ENCODE measurements around the gene GNB5.

GNB5 gene

DNA sequence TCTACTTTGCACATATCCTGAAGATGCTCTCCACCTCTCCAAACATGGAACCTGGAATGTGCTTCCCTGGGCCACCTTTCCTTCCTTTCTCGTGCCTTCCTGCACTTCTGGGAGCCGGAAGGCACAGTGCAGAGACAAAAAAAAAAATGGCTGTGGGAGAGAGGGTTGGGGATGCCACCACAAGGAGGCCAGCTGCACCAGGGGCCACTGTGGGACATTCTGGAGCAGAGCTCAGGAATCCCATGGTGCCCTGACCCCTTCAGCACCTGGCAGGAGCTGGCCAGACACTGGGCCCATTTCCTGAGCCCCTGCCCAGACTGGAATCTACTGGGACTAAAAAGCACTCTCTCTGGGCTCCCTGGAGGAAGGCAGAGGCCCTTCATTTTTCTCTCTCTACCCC, 70.7 kb downstream of the GNB5 start:
- Histone ChIP-seq H3K36me3 (ENCODE audit: control insufficient read depth in 1 of 2, insufficient read depth in 2 of 2, low read length in 2 of 2) (peaks cover 0 to 1% of the 10 kb centered on the region in 2 donors), H3K4me1 (ENCODE audit: control insufficient read depth in 1 of 2, insufficient read depth in 2 of 2, low read length in 2 of 2) (no peaks in the 10 kb centered on the region), H3K9me3 (ENCODE audit: control insufficient read depth in 1 of 2, low read length in 2 of 2) (no peaks in the 10 kb centered on the region), H3K4me3 (ENCODE audit: low read depth in 1 of 2, low read length in 2 of 2) (no peak overlapping the region), H3K27me3 (ENCODE audit: low read depth, low read length) (no peaks in the 10 kb centered on the region), H3K27ac (ENCODE audit: low read length) (no peak overlapping the region)

GRCh38 chr15:52118969-52119749, 72.0 kb downstream of the GNB5 start:
- H3K36me3 ChIP-seq (ENCODE audit: control insufficient read depth in 1 of 2, insufficient read depth in 2 of 2, low read length in 2 of 2), result no peaks in the 10 kb centered on the region
- no peak overlapping the region for H3K27ac ChIP-seq (ENCODE audit: low read length)
- no peaks in the 10 kb centered on the region for H3K27me3 ChIP-seq (ENCODE audit: low read depth, low read length)
- H3K4me3 ChIP-seq (ENCODE audit: low read depth in 1 of 2, low read length in 2 of 2), result no peak overlapping the region
- H3K4me1 ChIP-seq (ENCODE audit: control insufficient read depth in 1 of 2, insufficient read depth in 2 of 2, low read length in 2 of 2), result no peaks in the 10 kb centered on the region
- no peaks in the 10 kb centered on the region for H3K9me3 ChIP-seq (ENCODE audit: control insufficient read depth in 1 of 2, low read length in 2 of 2)

DNA sequence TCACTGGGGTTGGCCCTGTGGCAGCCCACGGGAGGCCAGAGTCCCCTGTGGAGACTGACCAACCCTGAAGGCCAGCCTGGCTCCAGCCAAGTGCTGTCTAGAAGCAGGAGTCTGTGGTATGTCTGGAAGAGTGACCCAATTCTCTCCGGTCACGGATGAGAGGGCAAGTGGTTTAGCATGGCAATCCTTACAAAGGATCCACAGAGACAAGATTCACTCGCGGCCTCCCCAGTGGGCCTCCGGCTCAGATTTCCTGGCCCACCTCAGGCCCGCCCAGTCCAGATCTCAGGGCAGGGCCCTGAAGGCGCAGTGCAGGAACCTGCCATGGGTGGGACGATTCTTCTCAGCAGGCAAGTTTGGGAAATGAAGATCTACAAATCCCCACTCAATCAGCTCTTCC, 73.6 kb downstream of the GNB5 start:
- H3K27ac ChIP-seq (ENCODE audit: low read length), result no peak overlapping the region
- H3K4me1 ChIP-seq (ENCODE audit: control insufficient read depth in 1 of 2, insufficient read depth in 2 of 2, low read length in 2 of 2), result peaks cover 0 to under 1% of the 10 kb centered on the region in 2 donors
- H3K4me3 ChIP-seq (ENCODE audit: low read depth in 1 of 2, low read length in 2 of 2), result no peak overlapping the region
- H3K27me3 ChIP-seq (ENCODE audit: low read depth, low read length), result no peaks in the 10 kb centered on the region
- H3K9me3 ChIP-seq (ENCODE audit: control insufficient read depth in 1 of 2, low read length in 2 of 2), result no peaks in the 10 kb centered on the region
- no peaks in the 10 kb centered on the region for H3K36me3 ChIP-seq (ENCODE audit: control insufficient read depth in 1 of 2, insufficient read depth in 2 of 2, low read length in 2 of 2)

DNA sequence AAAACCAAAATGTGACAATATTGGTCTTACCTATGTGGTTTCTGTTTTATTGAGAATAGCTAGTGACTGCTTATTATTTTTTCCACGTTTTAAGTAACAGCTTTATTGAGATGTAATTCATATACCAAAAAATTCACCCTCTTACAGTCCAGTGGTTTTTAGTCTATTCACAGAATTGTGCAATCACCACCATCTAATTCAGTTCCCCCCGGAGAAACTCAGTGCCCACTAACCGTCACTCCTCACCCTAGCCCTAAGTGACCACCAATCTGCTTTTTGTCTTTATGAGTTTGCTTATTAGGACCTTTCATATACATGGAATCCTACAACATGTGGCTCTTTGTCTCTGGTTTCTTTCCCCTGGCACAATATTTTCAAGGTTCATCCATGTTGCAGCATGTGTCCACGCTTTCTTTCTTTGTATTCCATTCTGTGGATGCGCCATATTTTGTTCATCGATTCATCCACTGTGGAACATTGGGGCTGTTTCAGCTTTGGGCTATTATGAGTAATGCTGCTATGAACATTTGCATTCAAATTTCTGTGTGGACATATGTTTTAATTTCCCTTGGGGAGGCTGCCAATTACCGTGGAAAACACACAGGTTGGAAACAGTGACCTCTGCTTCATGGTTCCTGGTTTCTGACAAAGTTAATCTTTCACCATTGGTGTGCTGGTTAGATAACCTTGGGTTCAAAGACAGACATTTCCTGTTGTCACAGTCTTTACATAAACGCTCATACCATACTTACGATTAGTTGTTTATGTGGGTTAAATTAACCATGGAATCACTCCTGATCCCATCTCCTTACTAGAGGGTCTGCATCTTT, 75.4 kb downstream of the GNB5 start:
- Histone ChIP-seq H3K4me3 (ENCODE audit: low read depth in 1 of 2, low read length in 2 of 2) (no peak overlapping the region), H3K27me3 (ENCODE audit: low read depth, low read length) (peaks cover 8% of the 10 kb centered on the region), H3K9me3 (ENCODE audit: control insufficient read depth in 1 of 2, low read length in 2 of 2) (no peaks in the 10 kb centered on the region), H3K36me3 (ENCODE audit: control insufficient read depth in 1 of 2, insufficient read depth in 2 of 2, low read length in 2 of 2) (no peaks in the 10 kb centered on the region), H3K4me1 (ENCODE audit: control insufficient read depth in 1 of 2, insufficient read depth in 2 of 2, low read length in 2 of 2) (peaks cover 0 to 10% of the 10 kb centered on the region in 2 donors), H3K27ac (ENCODE audit: low read length) (peak overlapping the region; percentile 23)

DNA sequence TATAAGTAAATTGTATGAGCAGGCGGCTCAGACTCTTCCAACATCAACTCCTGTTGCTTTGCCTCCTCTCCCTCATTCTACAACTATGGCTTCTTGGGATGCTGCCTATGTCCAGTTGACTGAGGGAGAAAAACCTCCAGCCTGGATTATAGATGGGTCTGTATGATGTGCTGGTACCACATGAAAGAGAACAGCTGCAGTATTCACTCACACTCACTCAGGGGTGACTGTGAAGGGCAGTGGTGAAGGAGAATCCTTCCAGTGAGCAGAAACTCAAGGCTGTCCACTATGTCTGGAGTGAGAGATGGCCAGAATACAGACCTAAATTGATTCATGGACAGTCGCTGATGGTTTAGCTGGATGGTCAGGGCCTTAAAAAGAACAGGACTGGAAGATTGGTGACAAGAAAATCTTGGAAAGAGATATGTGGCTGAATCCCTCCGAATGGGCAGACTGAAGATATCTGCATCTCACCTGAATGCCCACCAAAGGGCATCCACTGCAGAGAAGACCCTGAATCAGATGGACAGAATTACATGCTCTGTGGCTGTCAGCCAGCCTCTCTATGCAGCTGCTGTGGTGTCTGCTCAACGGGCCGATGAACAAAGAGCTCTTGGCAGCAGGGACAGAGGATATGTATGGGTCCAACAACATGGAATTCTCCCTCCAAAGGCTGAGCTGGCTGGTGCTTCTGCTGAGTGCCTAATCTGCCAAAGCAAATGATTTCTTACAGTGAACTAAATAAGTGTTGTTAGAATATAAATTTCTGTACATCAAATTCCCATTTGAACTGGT, 76.7 kb downstream of the GNB5 start:
- Histone ChIP-seq H3K27ac (ENCODE audit: low read length) (no peak overlapping the region), H3K9me3 (ENCODE audit: control insufficient read depth in 1 of 2, low read length in 2 of 2) (no peaks in the 10 kb centered on the region), H3K36me3 (ENCODE audit: control insufficient read depth in 1 of 2, insufficient read depth in 2 of 2, low read length in 2 of 2) (no peaks in the 10 kb centered on the region), H3K27me3 (ENCODE audit: low read depth, low read length) (peaks cover 8% of the 10 kb centered on the region), H3K4me1 (ENCODE audit: control insufficient read depth in 1 of 2, insufficient read depth in 2 of 2, low read length in 2 of 2) (peaks cover 0 to 10% of the 10 kb centered on the region in 2 donors), H3K4me3 (ENCODE audit: low read depth in 1 of 2, low read length in 2 of 2) (no peak overlapping the region)

GRCh38 chr15:52113708-52114107, 77.5 kb downstream of the GNB5 start:
- H3K36me3 ChIP-seq (ENCODE audit: control insufficient read depth in 1 of 2, insufficient read depth in 2 of 2, low read length in 2 of 2), result no peaks in the 10 kb centered on the region
- H3K4me1 ChIP-seq (ENCODE audit: control insufficient read depth in 1 of 2, insufficient read depth in 2 of 2, low read length in 2 of 2), result peaks cover 0 to 10% of the 10 kb centered on the region in 2 donors
- H3K27ac ChIP-seq (ENCODE audit: low read length), result no peak overlapping the region
- H3K4me3 ChIP-seq (ENCODE audit: low read depth in 1 of 2, low read length in 2 of 2), result no peak overlapping the region
- peaks cover 8% of the 10 kb centered on the region for H3K27me3 ChIP-seq (ENCODE audit: low read depth, low read length)
- no peaks in the 10 kb centered on the region for H3K9me3 ChIP-seq (ENCODE audit: control insufficient read depth in 1 of 2, low read length in 2 of 2)

DNA sequence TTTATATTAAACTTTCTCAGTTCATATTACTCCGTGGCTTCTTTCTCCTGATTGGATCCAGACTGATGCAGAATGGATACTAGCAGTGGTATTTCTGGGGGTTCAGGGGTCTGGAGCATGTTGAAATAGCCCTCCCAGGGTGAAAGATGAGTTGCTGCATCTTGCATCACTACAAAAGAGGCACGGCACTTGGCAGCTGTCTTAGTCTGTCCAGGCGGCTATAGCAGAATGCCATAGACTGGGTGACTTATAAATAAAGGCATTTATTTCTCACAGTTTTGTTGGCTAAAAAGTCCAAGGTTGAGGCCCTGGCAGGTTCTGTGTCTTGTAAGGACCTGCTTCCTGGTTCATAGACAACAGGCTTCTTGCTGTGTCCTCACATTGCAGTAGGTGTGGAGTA, 78.0 kb downstream of the GNB5 start:
- H3K27ac ChIP-seq (ENCODE audit: low read length), result no peak overlapping the region
- no peak overlapping the region for H3K4me3 ChIP-seq (ENCODE audit: low read depth in 1 of 2, low read length in 2 of 2)
- H3K9me3 ChIP-seq (ENCODE audit: control insufficient read depth in 1 of 2, low read length in 2 of 2), result no peaks in the 10 kb centered on the region
- no peaks in the 10 kb centered on the region for H3K36me3 ChIP-seq (ENCODE audit: control insufficient read depth in 1 of 2, insufficient read depth in 2 of 2, low read length in 2 of 2)
- H3K27me3 ChIP-seq (ENCODE audit: low read depth, low read length), result peaks cover 8% of the 10 kb centered on the region
- peaks cover 0 to 10% of the 10 kb centered on the region in 2 donors for H3K4me1 ChIP-seq (ENCODE audit: control insufficient read depth in 1 of 2, insufficient read depth in 2 of 2, low read length in 2 of 2)

- H3K4me3 ChIP-seq (ENCODE audit: low read depth in 1 of 2, low read length in 2 of 2), result peak overlapping the region in 1 of 2 donors; percentile 61
- H3K27me3 ChIP-seq (ENCODE audit: low read depth, low read length), result peaks cover 8% of the 10 kb centered on the region
- H3K9me3 ChIP-seq (ENCODE audit: control insufficient read depth in 1 of 2, low read length in 2 of 2), result no peaks in the 10 kb centered on the region
- H3K27ac ChIP-seq (ENCODE audit: low read length), result no peak overlapping the region
- peaks cover 0 to 10% of the 10 kb centered on the region in 2 donors for H3K4me1 ChIP-seq (ENCODE audit: control insufficient read depth in 1 of 2, insufficient read depth in 2 of 2, low read length in 2 of 2)
- H3K36me3 ChIP-seq (ENCODE audit: control insufficient read depth in 1 of 2, insufficient read depth in 2 of 2, low read length in 2 of 2), result no peaks in the 10 kb centered on the region
These were observed 78.9 kb downstream of the GNB5 start for GRCh38 chr15:52112203-52112750.

GRCh38 chr15:52111517-52112202, 79.5 kb downstream of the GNB5 start:
- peak overlapping the region in 1 of 2 donors; percentile 61 for H3K4me3 ChIP-seq (ENCODE audit: low read depth in 1 of 2, low read length in 2 of 2)
- no peak overlapping the region for H3K27ac ChIP-seq (ENCODE audit: low read length)

GRCh38 chr15:52109559-52110451, 81.4 kb downstream of the GNB5 start:
- no peaks in the 10 kb centered on the region for H3K9me3 ChIP-seq (ENCODE audit: control insufficient read depth in 1 of 2, low read length in 2 of 2)
- no peaks in the 10 kb centered on the region for H3K36me3 ChIP-seq (ENCODE audit: control insufficient read depth in 1 of 2, insufficient read depth in 2 of 2, low read length in 2 of 2)
- H3K27ac ChIP-seq (ENCODE audit: low read length), result no peak overlapping the region
- peaks cover 0 to 10% of the 10 kb centered on the region in 2 donors for H3K4me1 ChIP-seq (ENCODE audit: control insufficient read depth in 1 of 2, insufficient read depth in 2 of 2, low read length in 2 of 2)
- H3K27me3 ChIP-seq (ENCODE audit: low read depth, low read length), result peaks cover 8% of the 10 kb centered on the region
- H3K4me3 ChIP-seq (ENCODE audit: low read depth in 1 of 2, low read length in 2 of 2), result no peak overlapping the region

More at GRCh38 chr15:52111517-52112202, 79.5 kb downstream of the GNB5 start:
- Histone ChIP-seq H3K36me3 (ENCODE audit: control insufficient read depth in 1 of 2, insufficient read depth in 2 of 2, low read length in 2 of 2) (no peaks in the 10 kb centered on the region), H3K9me3 (ENCODE audit: control insufficient read depth in 1 of 2, low read length in 2 of 2) (no peaks in the 10 kb centered on the region), H3K4me1 (ENCODE audit: control insufficient read depth in 1 of 2, insufficient read depth in 2 of 2, low read length in 2 of 2) (peaks cover 0 to 10% of the 10 kb centered on the region in 2 donors), H3K27me3 (ENCODE audit: low read depth, low read length) (peaks cover 8% of the 10 kb centered on the region)

Data from muscle layer of duodenum (tissue), 2 donors.